Aorta (tissue), 5 donors: ENCODE data around the gene TICAM1. TPM values are rescaled to one million over a fixed set of nuclear protein-coding genes. Genes with fewer than 3 reads are reported as not detected.

Experiments
- ATAC-seq: fragments of 200-7000 bp; cut with Tn5 transposase; one replicate; pipeline ENCODE4 v1.9.1; 2022; ENCODE audit warnings: moderate library complexity; ENCODE audit not compliant: low FRiP score
- DNase-seq, 2 donors: peaks; one replicate each; pipeline ENCODE4 v3.0.0-alpha.2; 2020
- H3K27ac ChIP-seq, 2 donors: one replicate each; pipeline ENCODE4 v1.5.1; 2013; ENCODE audit warnings: low read length in 2 of 2, mild to moderate bottlenecking in 2 of 2, moderate library complexity in 2 of 2, control low read depth in 1 of 2, inconsistent platforms in 1 of 2, low read depth in 1 of 2
- H3K27me3 ChIP-seq, 2 donors: one replicate each; pipeline ENCODE4 v1.6.1; 2013; ENCODE audit warnings: control low read depth in 1 of 2, low read length in 1 of 2, mild to moderate bottlenecking in 1 of 2, moderate library complexity in 1 of 2; ENCODE audit not compliant: insufficient read depth in 2 of 2, control insufficient read depth in 1 of 2
- H3K36me3 ChIP-seq, 2 donors: one replicate each; pipeline ENCODE4 v1.6.1; 2013; ENCODE audit warnings: control low read depth in 1 of 2, low read length in 1 of 2, mild to moderate bottlenecking in 1 of 2; ENCODE audit not compliant: insufficient read depth in 2 of 2, control insufficient read depth in 1 of 2
- H3K4me1 ChIP-seq, 2 donors: one replicate each; pipeline ENCODE4 v1.6.1; 2013; ENCODE audit warnings: low read length in 2 of 2, control low read depth in 1 of 2, mild to moderate bottlenecking in 1 of 2, moderate library complexity in 1 of 2; ENCODE audit not compliant: insufficient read depth in 2 of 2, control insufficient read depth in 1 of 2
- H3K4me3 ChIP-seq, 2 donors: one replicate each; pipeline ENCODE4 v1.5.1; 2013; ENCODE audit warnings: low read length in 2 of 2, control low read depth in 1 of 2, mild to moderate bottlenecking in 1 of 2
- H3K9me3 ChIP-seq: one replicate; pipeline ENCODE4 v1.6.1; 2013; ENCODE audit warnings: mild to moderate bottlenecking, low read length; ENCODE audit not compliant: control insufficient read depth
- WGBS, 2 donors: extraction: QIAGEN DNeasy Blood & Tissue Kit; methylation state at CpG; one replicate each; pipeline ENCODE4 v1.1.7; 2013; 5-methylcytosine and 5-hydroxymethylcytosine counted together
- intact Hi-C, 2 donors: fragments of 100-400 bp; cut with DNase I; formaldehyde crosslinking; loops; one replicate each; pipeline versions ENCODE4 v1.14.2 to v1.15.0; 2022
- microRNA-seq, 2 donors: library from miRNA; unstranded; fragments of <30 nt; microRNA quantifications; one replicate each; pipeline ENCODE4 v1.2.0, GENCODE V29; 2020
- polyA plus RNA-seq, 2 donors: library from polyadenylated mRNA; stranded (reverse); fragments of 200-250 nt; gene quantifications; one replicate each; pipeline ENCODE4 v1.2.3, GENCODE V29; 2013
- total RNA-seq, 2 donors: library from RNA; stranded (reverse); fragmentation: NEBNext Ultra II Directional; extraction: Animal tissue kit (Norgen Biotek cat#: 25700); gene quantifications; one replicate each; pipeline ENCODE4 v1.2.1, GENCODE V29; 2021
- donor health status: healthy with polysubstance abuse.
- donor health status: Bipolar disorder and iron deficiency.
- donor health status: DM: no; HTN: no; CAD: no.
- donor health status: DM: no; HTN: no; CAD: no.
- donor health status: DM: yes; HTN: yes; CAD: no.

The TICAM1 gene
- total and polyA plus RNA-seq, 4 donors: 6.9 to 18.5 (median 10.9) TPM

DNA sequence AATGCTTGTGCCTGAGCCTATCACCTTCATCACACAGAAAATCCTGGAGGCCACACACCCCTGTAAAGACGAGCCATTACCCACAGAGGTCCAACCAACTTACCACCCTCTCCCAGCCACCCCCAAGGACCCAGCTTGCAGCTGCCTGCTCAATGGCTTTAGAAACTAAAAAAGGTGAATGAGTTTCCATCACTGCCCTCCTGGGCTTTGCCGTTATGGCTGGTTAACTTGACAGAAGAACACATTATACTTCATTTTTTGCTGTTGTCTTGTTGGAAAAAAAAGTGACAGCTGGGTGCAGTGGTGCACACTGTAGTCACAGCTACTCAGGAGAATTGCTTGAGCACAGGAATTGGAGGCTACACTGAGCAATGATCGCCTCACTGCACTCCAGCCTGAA, 57.4 kb downstream of the TICAM1 start:
- Histone ChIP-seq H3K4me1 (no peaks in the 10 kb centered on the region), H3K27ac (no peak overlapping the region), H3K27me3 (no peaks in the 10 kb centered on the region), H3K4me3 (no peak overlapping the region), H3K36me3 (no peaks in the 10 kb centered on the region), H3K9me3 (peaks cover 4% of the 10 kb centered on the region)
- DNase-seq (no peak), ATAC-seq (no peak)
- intact Hi-C loops: no loop called here
- 66 to 69% methylated on average over 3 of the region's 3 CpGs for WGBS, 2 donors

DNA sequence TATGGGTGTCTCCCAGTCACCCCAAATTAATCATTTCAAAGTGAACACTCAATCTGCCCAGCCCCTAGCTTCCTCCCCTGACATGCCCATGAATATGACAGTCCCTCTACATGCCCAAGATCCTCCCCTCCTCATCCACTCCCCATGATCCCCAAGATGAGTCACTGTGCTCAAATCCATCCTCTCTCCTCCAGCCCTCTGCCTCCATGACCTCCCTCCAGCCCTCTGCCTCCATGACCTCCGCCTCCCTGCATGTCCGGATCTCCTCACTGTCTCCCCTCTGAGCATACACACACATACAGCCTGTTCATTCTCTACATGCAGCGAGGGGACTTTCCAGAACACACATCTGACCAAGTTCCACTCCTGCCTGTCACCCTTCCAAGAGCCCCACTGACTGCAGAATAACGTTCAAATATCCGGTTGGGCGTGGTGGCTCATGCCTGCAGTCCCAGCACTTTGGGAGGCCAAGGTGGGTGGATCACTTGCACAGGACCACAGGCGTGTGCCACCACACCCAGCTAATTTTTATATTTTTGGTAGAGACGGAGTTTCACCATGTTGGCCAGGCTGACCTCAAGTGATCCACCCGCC, 58.4 kb downstream of the TICAM1 start:
- Histone ChIP-seq H3K9me3 (peaks cover 4% of the 10 kb centered on the region), H3K27me3 (no peaks in the 10 kb centered on the region), H3K4me1 (no peaks in the 10 kb centered on the region), H3K4me3 (no peak overlapping the region), H3K27ac (no peak overlapping the region), H3K36me3 (no peaks in the 10 kb centered on the region)
- 61 to 65% methylated on average over 9 of the region's 9 CpGs for WGBS, 2 donors
- DNase-seq: no peak
- no peak for ATAC-seq
- intact Hi-C loops: no loop called here

DNA sequence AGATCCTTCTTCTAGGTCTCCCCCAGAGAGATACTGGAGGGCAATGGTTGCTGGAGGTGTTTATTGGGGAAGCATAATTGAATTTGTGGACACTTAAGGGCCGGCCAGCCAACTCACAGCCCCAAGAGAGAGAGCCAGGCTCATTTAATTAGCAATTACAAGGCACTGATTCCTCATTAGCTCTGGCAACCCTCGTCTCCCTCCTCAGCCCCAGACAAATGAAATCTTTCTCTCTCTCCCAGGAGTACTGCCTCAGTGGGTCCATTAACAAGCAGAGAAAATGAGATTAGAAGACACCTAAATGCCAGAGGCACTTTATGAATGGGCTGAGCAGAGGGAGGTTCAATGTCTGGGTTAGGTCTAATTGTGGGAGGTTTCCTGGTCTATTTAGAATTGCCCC, 58.9 kb downstream of the TICAM1 start:
- DNase-seq: no peak
- no peak overlapping the region for H3K4me3 ChIP-seq
- no peaks in the 10 kb centered on the region for H3K27me3 ChIP-seq
- intact Hi-C loops: no loop called here
- H3K4me1 ChIP-seq: no peaks in the 10 kb centered on the region
- no peaks in the 10 kb centered on the region for H3K36me3 ChIP-seq
- no peak overlapping the region for H3K27ac ChIP-seq
- no peak for ATAC-seq
- H3K9me3 ChIP-seq: peaks cover 4% of the 10 kb centered on the region
- WGBS, 2 donors: 38 to 43% methylated on average over 2 of the region's 2 CpGs

DNA sequence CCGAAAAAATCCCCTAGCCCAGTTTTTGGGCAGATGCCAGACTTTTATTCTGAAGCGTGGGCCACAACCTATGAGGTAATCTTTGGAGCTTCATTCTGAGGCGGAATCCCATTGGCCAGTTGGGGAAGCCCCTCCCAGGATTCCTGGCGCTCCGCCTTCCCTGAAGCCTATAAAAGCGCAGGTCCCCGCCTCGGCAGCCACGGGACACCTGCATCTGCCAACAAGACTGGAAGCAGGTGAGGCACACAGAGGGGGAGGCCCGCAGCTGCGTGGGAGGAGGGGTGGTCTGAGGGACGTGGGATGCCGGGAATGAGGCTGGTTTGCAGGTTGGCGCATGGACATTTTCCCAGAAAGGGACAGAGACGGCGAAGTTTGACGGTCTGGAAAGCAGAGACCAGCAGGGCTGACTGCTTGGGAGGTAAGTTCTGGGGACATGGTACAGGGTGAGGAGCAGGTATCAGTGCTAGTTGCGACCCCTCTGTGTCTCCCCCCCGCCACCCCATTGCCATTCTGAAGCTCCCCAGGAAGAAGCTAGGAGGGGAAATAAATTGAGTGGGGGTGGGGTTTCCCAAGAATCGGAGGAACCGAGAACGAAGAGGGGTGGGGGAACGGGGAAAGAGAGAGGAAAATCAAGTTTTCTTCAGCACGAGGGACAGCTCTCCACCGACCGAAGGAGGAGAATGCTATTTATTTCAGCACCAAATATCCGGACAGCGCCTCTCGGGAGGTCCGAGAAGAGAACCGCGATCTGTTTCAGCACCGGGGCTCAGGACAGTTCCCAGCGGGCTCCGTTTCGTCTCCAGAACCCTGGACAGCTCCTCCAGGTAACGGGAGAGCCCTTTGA, 62.4 kb downstream of the TICAM1 start:
- no peak overlapping the region for H3K4me3 ChIP-seq
- peak; percentile 85 for ATAC-seq
- intact Hi-C loops: no loop called here
- no peaks in the 10 kb centered on the region for H3K36me3 ChIP-seq
- no peak overlapping the region for H3K27ac ChIP-seq
- H3K9me3 ChIP-seq: no peaks in the 10 kb centered on the region
- no peaks in the 10 kb centered on the region for H3K4me1 ChIP-seq
- peak; percentile 84 to 90 for DNase-seq
- 6 to 8% methylated on average over 37 of the region's 37 CpGs for WGBS, 2 donors
- H3K27me3 ChIP-seq: no peaks in the 10 kb centered on the region

Small RNA genes within 50 kb of the gene (microRNA-seq; reads per million reads assigned to microRNA genes)
- 0 reads per million in 2 donors for gene MIR7-3

Other genes starting within 250 kb of the TICAM1 start
- 10 to 100 TPM in 1 of 2 donors, 1 to 10 TPM in 1; 5.4 to 13.5 TPM for gene TNFAIP8L1, start 192.2 kb downstream of the TICAM1 start, total RNA-seq
- gene TNFAIP8L1, start 192.2 kb downstream of the TICAM1 start, polyA plus RNA-seq: 1 to 10 TPM; 1.6 to 3.9 TPM
- 10 to 100 TPM; 59.4 to 67.9 TPM for gene MYDGF, start 161.4 kb downstream of the TICAM1 start, total RNA-seq
- 100 to 1,000 TPM in 1 of 2 donors, 10 to 100 TPM in 1; 69.9 to 117 TPM for gene MYDGF, start 161.4 kb downstream of the TICAM1 start, polyA plus RNA-seq
- gene DPP9, start 107.9 kb downstream of the TICAM1 start, total RNA-seq: 10 to 100 TPM; 46.1 to 56.4 TPM
- gene DPP9, start 107.9 kb downstream of the TICAM1 start, polyA plus RNA-seq: 10 to 100 TPM; 16.4 to 33.8 TPM
- 1 to 10 TPM; 6.9 to 9.0 TPM for gene FEM1A, start 40.0 kb downstream of the TICAM1 start, total RNA-seq
- gene FEM1A, start 40.0 kb downstream of the TICAM1 start, polyA plus RNA-seq: 1 to 10 TPM; 2.6 to 3.1 TPM
- 10 to 100 TPM; 56.4 to 68.4 TPM for gene PLIN3, start 36.0 kb upstream of the TICAM1 start, total RNA-seq
- gene PLIN3, start 36.0 kb upstream of the TICAM1 start, polyA plus RNA-seq: 10 to 100 TPM; 53.2 to 56.5 TPM
- gene ARRDC5, start 71.2 kb upstream of the TICAM1 start, total RNA-seq: under 1 TPM; 0.36 to 0.90 TPM
- gene ARRDC5, start 71.2 kb upstream of the TICAM1 start, polyA plus RNA-seq: not detected
- gene UHRF1, start 77.8 kb upstream of the TICAM1 start, total RNA-seq: 1 to 10 TPM; 3.4 to 3.9 TPM
- 1 to 10 TPM in 1 of 2 donors, under 1 TPM in 1; 0.64 to 1.1 TPM for gene UHRF1, start 77.8 kb upstream of the TICAM1 start, polyA plus RNA-seq
- 10 to 100 TPM; 37.5 to 58.1 TPM for gene KDM4B, start 137.4 kb upstream of the TICAM1 start, total RNA-seq
- 10 to 100 TPM in 1 of 2 donors, 1 to 10 TPM in 1; 4.4 to 14.1 TPM for gene KDM4B, start 137.4 kb upstream of the TICAM1 start, polyA plus RNA-seq